GM21576 (cell line): ENCODE results near the gene CMTM8.
"Not testable (repeated sequence)": the region's sequence is repeated elsewhere in the genome, so short reads cannot be mapped to it uniquely, and the experiment has no call there.

ENCODE experiments used
- ATAC-seq: cut with Tn5 transposase; IDR thresholded peaks from one replicate; pipeline ENCODE4 v1.9.1; 2021; ENCODE audit warnings: mild to moderate bottlenecking, moderate library complexity; ENCODE audit not compliant: unreplicated experiment

Gene CMTM8

GRCh38 chr3:32238453-32239306 is at the start of gene CMTM8:
CMTM8 (plus strand) TSS chr3:32238680; CDS start chr3:32238973, 293 bp downstream.
- ATAC-seq, result peak; percentile 53

- ATAC-seq, result no peak
Observed at GRCh38 chr3:32189693-32190092, 48.8 kb upstream of the CMTM8 start.

- ATAC-seq, result not testable (repeated sequence)
Observed at GRCh38 chr3:32190556-32190955, 47.9 kb upstream of the CMTM8 start.

GRCh38 chr3:32193101-32193500 is 45.4 kb upstream of the CMTM8 start:
- no peak for ATAC-seq

- ATAC-seq, result no peak
Observed at GRCh38 chr3:32194653-32195052, 43.8 kb upstream of the CMTM8 start.

GRCh38 chr3:32195995-32196540 is 42.4 kb upstream of the CMTM8 start:
- ATAC-seq, result no peak

GRCh38 chr3:32197991-32198390 is 40.5 kb upstream of the CMTM8 start:
- no peak for ATAC-seq

- ATAC-seq, result no peak
Observed at GRCh38 chr3:32198714-32199113, 39.8 kb upstream of the CMTM8 start.

- ATAC-seq, result no peak
Observed at GRCh38 chr3:32200490-32200889, 38.0 kb upstream of the CMTM8 start.

GRCh38 chr3:32200992-32201758 is 37.3 kb upstream of the CMTM8 start:
- ATAC-seq, result no peak

GRCh38 chr3:32202496-32202895 is 36.0 kb upstream of the CMTM8 start:
- no peak for ATAC-seq

- ATAC-seq, result no peak
Observed at GRCh38 chr3:32203854-32204253, 34.6 kb upstream of the CMTM8 start.

GRCh38 chr3:32208447-32208846 is 30.0 kb upstream of the CMTM8 start:
- no peak for ATAC-seq

- no peak for ATAC-seq
Observed at GRCh38 chr3:32215185-32215584, 23.3 kb upstream of the CMTM8 start.

GRCh38 chr3:32216172-32216783 is 22.2 kb upstream of the CMTM8 start:
- no peak for ATAC-seq

- ATAC-seq, result no peak
Observed at GRCh38 chr3:32217339-32217738, 21.1 kb upstream of the CMTM8 start.

- no peak for ATAC-seq
Observed at GRCh38 chr3:32219537-32219936, 18.9 kb upstream of the CMTM8 start.

GRCh38 chr3:32220006-32220405 is 18.5 kb upstream of the CMTM8 start:
- ATAC-seq, result no peak

- no peak for ATAC-seq
Observed at GRCh38 chr3:32222950-32223349, 15.5 kb upstream of the CMTM8 start.

- no peak for ATAC-seq
Observed at GRCh38 chr3:32224016-32224516, 14.4 kb upstream of the CMTM8 start.

- no peak for ATAC-seq
Observed at GRCh38 chr3:32226875-32227500, 11.5 kb upstream of the CMTM8 start.
